Measurements from ENCODE around the gene JHY.

The JHY gene

GRCh38 chr11:122954455-122954854 lies 71.9 kb downstream of the JHY start:
- DNase-seq: no peak

GRCh38 chr11:122963961-122964360 lies 81.4 kb downstream of the JHY start:
- DNase-seq: no peak

GRCh38 chr11:122976061-122976733 lies 93.6 kb downstream of the JHY start:
- DNase-seq: no peak

- no peak for DNase-seq
Observed at GRCh38 chr11:122976734-122977469, 94.3 kb downstream of the JHY start.

GRCh38 chr11:122977470-122978298 lies 95.1 kb downstream of the JHY start:
- no peak for DNase-seq

- no peak for DNase-seq
Observed at GRCh38 chr11:122978299-122978620, 95.7 kb downstream of the JHY start.

GRCh38 chr11:122979103-122979814 lies 96.7 kb downstream of the JHY start:
- DNase-seq: no peak

GRCh38 chr11:122979815-122980595 lies 97.4 kb downstream of the JHY start:
- DNase-seq: no peak

GRCh38 chr11:122981388-122982264 lies 99.1 kb downstream of the JHY start, which contains the start of gene BSX:
TSS of gene BSX (minus strand) at chr11:122981834. CDS start at chr11:122981671, 163 bp downstream.
- DNase-seq: peak; percentile 57

GRCh38 chr11:122983438-122984185 lies 101.1 kb downstream of the JHY start:
- DNase-seq: no peak

GRCh38 chr11:122984186-122985011 lies 101.8 kb downstream of the JHY start:
- no peak for DNase-seq

- no peak for DNase-seq
Observed at GRCh38 chr11:122995526-122995925, 113.0 kb downstream of the JHY start.

GRCh38 chr11:122998727-122999366 lies 116.3 kb downstream of the JHY start:
- peak; percentile 20 for DNase-seq

- DNase-seq: no peak
Observed at GRCh38 chr11:123000721-123001120, 118.2 kb downstream of the JHY start.

- no peak for DNase-seq
Observed at GRCh38 chr11:123006860-123007542, 124.4 kb downstream of the JHY start.
